Brain microvascular endothelial cell (primary cell): ENCODE measurements around the gene TOP1.

ENCODE experiments used
- DNase-seq: peaks from one replicate; pipeline ENCODE4 v3.0.0-alpha.2; 2020
- H3K27ac ChIP-seq: fragments of 250-450 bp; sonication (Bioruptor Pico); 2 replicates; pipeline ENCODE4 v1.5.1; 2020; ENCODE audit warnings: mild to moderate bottlenecking, moderate library complexity
- H3K27me3 ChIP-seq: fragments of 250-450 bp; sonication (Bioruptor Pico); replicated peaks from 2 replicates; pipeline ENCODE4 v1.5.1; 2020; ENCODE audit warnings: mild to moderate bottlenecking
- H3K36me3 ChIP-seq: fragments of 250-450 bp; sonication (Bioruptor Pico); replicated peaks from 2 replicates; pipeline ENCODE4 v1.5.1; 2020; ENCODE audit warnings: mild to moderate bottlenecking
- H3K4me3 ChIP-seq: 2 replicates; pipeline ENCODE4 v1.5.1; 2011; ENCODE audit warnings: low read depth, mild to moderate bottlenecking, control low read depth, low read length, moderate library complexity
- CTCF ChIP-seq: IDR thresholded peaks from 2 replicates; pipeline ENCODE4 v1.5.1; 2011; ENCODE audit warnings: low read depth, mild to moderate bottlenecking, moderate library complexity, low read length, control low read depth, inconsistent platforms; ENCODE audit errors: missing control alignments
- in situ Hi-C: cut with HindIII; loops from 2 replicates; pipeline ENCODE4 v1.10.0; 2017; ENCODE audit warnings: low sequenced_read_pairs, low pct_ligation_motif_present

TOP1 gene

GRCh38 chr20:41011551-41012067 lies 17.0 kb upstream of the TOP1 start:
- no peak for TF ChIP-seq CTCF
- H3K4me3 ChIP-seq = no peak overlapping the region
- H3K27ac ChIP-seq = no peak overlapping the region
- no peaks in the 10 kb centered on the region for H3K36me3 ChIP-seq
- no peak for DNase-seq
- in situ Hi-C loops = no loop called here
- H3K27me3 ChIP-seq = no peaks in the 10 kb centered on the region

- H3K27ac ChIP-seq = no peak overlapping the region
- in situ Hi-C loops = no loop called here
- no peaks in the 10 kb centered on the region for H3K36me3 ChIP-seq
- no peak for DNase-seq
- no peaks in the 10 kb centered on the region for H3K27me3 ChIP-seq
- TF ChIP-seq CTCF = no peak
- H3K4me3 ChIP-seq = no peak overlapping the region
Measured at GRCh38 chr20:41014561-41015088, 14.0 kb upstream of the TOP1 start.

DNA sequence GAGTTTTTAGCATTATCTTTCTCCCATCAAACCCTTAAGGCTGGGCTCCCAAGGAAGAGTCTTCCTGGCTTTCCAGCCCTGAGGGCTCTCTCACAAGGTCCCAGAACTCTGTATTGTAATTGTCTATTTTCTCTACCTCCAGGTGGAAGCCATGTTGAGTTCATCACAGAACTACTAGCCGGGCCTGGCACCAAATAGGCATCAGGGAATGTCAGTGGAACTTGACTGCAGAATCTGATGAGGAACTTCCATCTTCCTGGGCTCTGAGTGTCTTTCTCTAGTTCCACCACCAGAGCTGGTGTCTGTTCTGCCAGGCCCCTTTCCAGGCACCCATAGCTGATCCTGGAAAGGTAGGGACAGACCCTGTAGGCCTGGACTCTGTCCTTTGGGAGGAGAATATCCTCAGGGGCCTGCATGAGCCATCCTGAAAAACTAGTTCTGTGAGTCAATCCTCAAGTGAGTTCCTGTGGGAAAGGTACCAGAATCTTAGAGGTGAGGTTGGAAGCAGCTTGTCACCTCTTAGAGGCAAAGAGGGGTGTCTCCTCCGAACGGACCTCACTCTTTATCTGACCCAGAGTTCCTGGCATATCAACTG lies 11.1 kb upstream of the TOP1 start:
- Histone ChIP-seq H3K4me3 (no peak overlapping the region), H3K27me3 (no peaks in the 10 kb centered on the region), H3K36me3 (no peaks in the 10 kb centered on the region), H3K27ac (no peak overlapping the region)
- DNase-seq = no peak
- in situ Hi-C loops = no loop called here
- no peak for TF ChIP-seq CTCF

- in situ Hi-C loops = no loop called here
- H3K4me3 ChIP-seq = no peak overlapping the region
- DNase-seq = no peak
- no peaks in the 10 kb centered on the region for H3K36me3 ChIP-seq
- no peak overlapping the region for H3K27ac ChIP-seq
- no peaks in the 10 kb centered on the region for H3K27me3 ChIP-seq
- TF ChIP-seq CTCF = no peak
Measured at GRCh38 chr20:41018153-41018552, 10.5 kb upstream of the TOP1 start.

GRCh38 chr20:41023549-41023948 lies 5.1 kb upstream of the TOP1 start:
- no peak for TF ChIP-seq CTCF
- in situ Hi-C loops = no loop called here
- H3K27me3 ChIP-seq = no peaks in the 10 kb centered on the region
- H3K4me3 ChIP-seq = no peak overlapping the region
- no peak for DNase-seq
- H3K27ac ChIP-seq = no peak overlapping the region
- H3K36me3 ChIP-seq = no peaks in the 10 kb centered on the region

GRCh38 chr20:41027366-41027765 lies 1.3 kb upstream of the TOP1 start:
- no peak overlapping the region for H3K27ac ChIP-seq
- H3K27me3 ChIP-seq = no peaks in the 10 kb centered on the region
- DNase-seq = no peak
- no peak overlapping the region for H3K4me3 ChIP-seq
- no peak for TF ChIP-seq CTCF
- no peaks in the 10 kb centered on the region for H3K36me3 ChIP-seq
- in situ Hi-C loops = no loop called here
